ENCODE measurements around the gene PCDHGB6. TPM values are rescaled to one million over a fixed set of nuclear protein-coding genes. Genes with fewer than 3 reads are reported as not detected.
A peak's percentile ranks its signal among the peaks of the same experiment; 100 is the strongest.

PCDHGB6 gene
- total and polyA plus RNA-seq, 2 donors (not counting 3 experiments of a cell fraction or from before 2014, with no cell fraction given): 2.3 to 4.8 TPM

GRCh38 chr5:141359790-141360426, 47.9 kb upstream of the PCDHGB6 start, which contains the start of gene PCDHGB2:
TSS of gene PCDHGB2 (plus strand) at chr5:141359994. CDS start at chr5:141360136, 142 bp downstream.
- Histone ChIP-seq H2AFZ (ENCODE audit: low read depth, low read length) (peak within 1 kb of the TSS; percentile 12), H3K9me3 (replicated peaks; ENCODE audit: control insufficient read depth, insufficient read depth, low read length) (no peaks in the 10 kb centered on the region), H3K9me1 (replicated peaks; ENCODE audit: control insufficient read depth, extremely low read depth, insufficient read depth, low read length) (no peaks in the 10 kb centered on the region), H3K4me2 (ENCODE audit: insufficient read depth, low read length) (no peak within 1 kb of the TSS), H3K4me3 (replicated peaks in 1 of 3; ENCODE audit: insufficient read depth in 1 of 3, low read depth in 1 of 3, low read length in 3 of 3) (no peak within 1 kb of the TSS), H3K36me3 (ENCODE audit: control insufficient read depth in 2 of 2, extremely low read depth in 1 of 2, insufficient read depth in 2 of 2, low read length in 2 of 2) (no peaks in the 10 kb centered on the region), H3K79me2 (ENCODE audit: control insufficient read depth, insufficient read depth, low read length) (no peaks in the 10 kb centered on the region), H3K27ac (ENCODE audit: insufficient read depth, low read depth, low read length) (no peak within 1 kb of the TSS), H3K9ac (replicated peaks; ENCODE audit: extremely low read depth, insufficient read depth, low read length) (no peak within 1 kb of the TSS), H4K20me1 (replicated peaks; ENCODE audit: control insufficient read depth, extremely low read depth, insufficient read depth, low read length) (no peaks in the 10 kb centered on the region), H3K27me3 (ENCODE audit: control insufficient read depth in 2 of 2, insufficient read depth in 2 of 2, low read length in 2 of 2) (peaks cover 43 to 66% of the 10 kb centered on the region in 2 experiments), H3K4me1 (ENCODE audit: control insufficient read depth, extremely low read depth, insufficient read depth, low read length) (no peaks in the 10 kb centered on the region)
- dilution Hi-C loops (cut with MboI; ENCODE audit: extremely low pct_ligation_motif_present, low sequenced_read_pairs) (no loop called here), intact Hi-C loops (cut with micrococcal nuclease) (no loop called here)
- TSS peak; percentile 13 for BruUV-seq (replicated peaks)
- DNase-seq (ENCODE audit: low read depth, low spot score): peak; percentile 16
- POLR2A ChIA-PET: no interaction called here
- peak; percentile 24 for FAIRE-seq
- peak; percentile 28 for TF ChIP-seq EZH2 (IDR thresholded peaks at IDR 0.05; ENCODE audit: borderline replicate concordance, low read depth, low read length, severe bottlenecking)
- no peak for TF ChIP-seq GATA2 (IDR thresholded peaks at IDR 0.05; ENCODE audit: insufficient read depth, insufficient read length, low read depth, low read length)
- TF ChIP-seq POLR2A (IDR thresholded peaks at IDR 0.05; ENCODE audit: low read depth, low read length): no peak
- TF ChIP-seq CTCF (IDR thresholded peaks at IDR 0.05; ENCODE audit: extremely low read depth in 1 of 2, insufficient read depth in 1 of 2, low read depth in 1 of 2, low read length in 2 of 2): peak; percentile 18 to 32
- CTCF ChIA-PET: interaction anchor here (0.6 to 1.3 kb wide), 9 partner anchors 10 to 204 kb away, joined by 3 to 5 read pairs (median 3); partner anchors contain the start of genes PCDHGA11, PCDHGA12 and PCDHGB1

- Histone ChIP-seq H4K20me1 (replicated peaks; ENCODE audit: control insufficient read depth, extremely low read depth, insufficient read depth, low read length) (no peaks in the 10 kb centered on the region), H3K9me3 (replicated peaks; ENCODE audit: control insufficient read depth, insufficient read depth, low read length) (peaks cover 2% of the 10 kb centered on the region), H3K79me2 (ENCODE audit: control insufficient read depth, insufficient read depth, low read length) (no peaks in the 10 kb centered on the region), H3K27me3 (ENCODE audit: control insufficient read depth in 2 of 2, insufficient read depth in 2 of 2, low read length in 2 of 2) (peaks cover 51 to 69% of the 10 kb centered on the region in 2 experiments), H3K4me2 (ENCODE audit: insufficient read depth, low read length) (no peak overlapping the region), H3K4me3 (replicated peaks in 1 of 3; ENCODE audit: insufficient read depth in 1 of 3, low read depth in 1 of 3, low read length in 3 of 3) (no peak overlapping the region), H3K9me1 (replicated peaks; ENCODE audit: control insufficient read depth, extremely low read depth, insufficient read depth, low read length) (no peaks in the 10 kb centered on the region), H3K36me3 (ENCODE audit: control insufficient read depth in 2 of 2, extremely low read depth in 1 of 2, insufficient read depth in 2 of 2, low read length in 2 of 2) (no peaks in the 10 kb centered on the region), H2AFZ (ENCODE audit: low read depth, low read length) (no peak overlapping the region), H3K27ac (ENCODE audit: insufficient read depth, low read depth, low read length) (no peak overlapping the region), H3K9ac (replicated peaks; ENCODE audit: extremely low read depth, insufficient read depth, low read length) (no peak overlapping the region), H3K4me1 (ENCODE audit: control insufficient read depth, extremely low read depth, insufficient read depth, low read length) (no peaks in the 10 kb centered on the region)
- intact Hi-C loops (cut with micrococcal nuclease) (no loop called here), dilution Hi-C loops (cut with MboI; ENCODE audit: extremely low pct_ligation_motif_present, low sequenced_read_pairs) (no loop called here)
- no TSS peak for BruUV-seq (replicated peaks)
- FAIRE-seq (no peak), DNase-seq (ENCODE audit: low read depth, low spot score) (no peak)
- TF ChIP-seq MYC (IDR thresholded peaks at IDR 0.05; ENCODE audit: low read depth, low read length) (no peak), EZH2 (IDR thresholded peaks at IDR 0.05; ENCODE audit: borderline replicate concordance, low read depth, low read length, severe bottlenecking) (peak; percentile 0)
- ChIA-PET POLR2A (no interaction called here), CTCF (interaction anchor here (0.7 to 1.3 kb wide), 8 partner anchors 10 to 203 kb away, joined by 3 to 5 read pairs (median 3); partner anchors contain the start of genes PCDHGA11, PCDHGA12 and PCDHGB1)
Observed at GRCh38 chr5:141360685-141361084, 47.1 kb upstream of the PCDHGB6 start.
